ENCODE data around the gene CNTROB.

Gene CNTROB

GRCh38 chr17:7930841-7931631, 970 bp upstream of the CNTROB start:
- TF ChIP-seq TAF1 (IDR thresholded peaks at IDR 0.05; ENCODE audit: borderline replicate concordance, low read depth, low read length): no peak
- TF ChIP-seq POLR2A (IDR thresholded peaks at IDR 0.05; ENCODE audit: low read depth, low read length): no peak
- no peak for TF ChIP-seq POLR2AphosphoS5 (IDR thresholded peaks at IDR 0.05; ENCODE audit: low read depth, low read length)
- FAIRE-seq (peak; percentile 27), DNase-seq (ENCODE audit: insufficient read length) (no peak)

- DNase-seq (ENCODE audit: insufficient read length): no peak
- no peak for FAIRE-seq
- TF ChIP-seq POLR2A (IDR thresholded peaks at IDR 0.05; ENCODE audit: low read depth, low read length) (no peak), TAF1 (IDR thresholded peaks at IDR 0.05; ENCODE audit: borderline replicate concordance, low read depth, low read length) (no peak), POLR2AphosphoS5 (IDR thresholded peaks at IDR 0.05; ENCODE audit: low read depth, low read length) (no peak)
Observed at GRCh38 chr17:7932483-7932891, 481 bp downstream of the CNTROB start.

GRCh38 chr17:7932949-7933348, 943 bp downstream of the CNTROB start:
- FAIRE-seq (peak; percentile 71), DNase-seq (ENCODE audit: insufficient read length) (peak; percentile 52)
- TF ChIP-seq TAF1 (IDR thresholded peaks at IDR 0.05; ENCODE audit: borderline replicate concordance, low read depth, low read length) (no peak), POLR2A (IDR thresholded peaks at IDR 0.05; ENCODE audit: low read depth, low read length) (no peak), POLR2AphosphoS5 (IDR thresholded peaks at IDR 0.05; ENCODE audit: low read depth, low read length) (no peak)

GRCh38 chr17:7935859-7936258, 3.9 kb downstream of the CNTROB start:
- FAIRE-seq: no peak
- TF ChIP-seq POLR2A (IDR thresholded peaks at IDR 0.05; ENCODE audit: low read depth, low read length) (no peak), TAF1 (IDR thresholded peaks at IDR 0.05; ENCODE audit: borderline replicate concordance, low read depth, low read length) (no peak), POLR2AphosphoS5 (IDR thresholded peaks at IDR 0.05; ENCODE audit: low read depth, low read length) (no peak)
- no peak for DNase-seq (ENCODE audit: insufficient read length)

- FAIRE-seq (no peak), DNase-seq (ENCODE audit: insufficient read length) (no peak)
- TF ChIP-seq POLR2A (IDR thresholded peaks at IDR 0.05; ENCODE audit: low read depth, low read length) (no peak), TAF1 (IDR thresholded peaks at IDR 0.05; ENCODE audit: borderline replicate concordance, low read depth, low read length) (no peak), POLR2AphosphoS5 (IDR thresholded peaks at IDR 0.05; ENCODE audit: low read depth, low read length) (no peak)
Observed at GRCh38 chr17:7940034-7940433, 8.0 kb downstream of the CNTROB start.

GRCh38 chr17:7940743-7941142, 8.7 kb downstream of the CNTROB start:
- FAIRE-seq: no peak
- TF ChIP-seq POLR2AphosphoS5 (IDR thresholded peaks at IDR 0.05; ENCODE audit: low read depth, low read length): no peak
- no peak for TF ChIP-seq POLR2A (IDR thresholded peaks at IDR 0.05; ENCODE audit: low read depth, low read length)
- no peak for TF ChIP-seq TAF1 (IDR thresholded peaks at IDR 0.05; ENCODE audit: borderline replicate concordance, low read depth, low read length)
- DNase-seq (ENCODE audit: insufficient read length): no peak

GRCh38 chr17:7943291-7943690, 11.3 kb downstream of the CNTROB start:
- TF ChIP-seq POLR2AphosphoS5 (IDR thresholded peaks at IDR 0.05; ENCODE audit: low read depth, low read length) (no peak), TAF1 (IDR thresholded peaks at IDR 0.05; ENCODE audit: borderline replicate concordance, low read depth, low read length) (no peak), POLR2A (IDR thresholded peaks at IDR 0.05; ENCODE audit: low read depth, low read length) (no peak)
- FAIRE-seq: no peak
- no peak for DNase-seq (ENCODE audit: insufficient read length)

- TF ChIP-seq POLR2AphosphoS5 (IDR thresholded peaks at IDR 0.05; ENCODE audit: low read depth, low read length) (no peak), TAF1 (IDR thresholded peaks at IDR 0.05; ENCODE audit: borderline replicate concordance, low read depth, low read length) (no peak), POLR2A (IDR thresholded peaks at IDR 0.05; ENCODE audit: low read depth, low read length) (no peak)
- no peak for DNase-seq (ENCODE audit: insufficient read length)
- no peak for FAIRE-seq
Observed at GRCh38 chr17:7944326-7944725, 12.3 kb downstream of the CNTROB start.

GRCh38 chr17:7945651-7946050, 13.6 kb downstream of the CNTROB start:
- no peak for TF ChIP-seq POLR2AphosphoS5 (IDR thresholded peaks at IDR 0.05; ENCODE audit: low read depth, low read length)
- TF ChIP-seq TAF1 (IDR thresholded peaks at IDR 0.05; ENCODE audit: borderline replicate concordance, low read depth, low read length): no peak
- TF ChIP-seq POLR2A (IDR thresholded peaks at IDR 0.05; ENCODE audit: low read depth, low read length): no peak

GRCh38 chr17:7946441-7946840, 14.4 kb downstream of the CNTROB start:
- no peak for DNase-seq (ENCODE audit: insufficient read length)
- no peak for FAIRE-seq
- no peak for TF ChIP-seq POLR2AphosphoS5 (IDR thresholded peaks at IDR 0.05; ENCODE audit: low read depth, low read length)
- TF ChIP-seq TAF1 (IDR thresholded peaks at IDR 0.05; ENCODE audit: borderline replicate concordance, low read depth, low read length): no peak
- no peak for TF ChIP-seq POLR2A (IDR thresholded peaks at IDR 0.05; ENCODE audit: low read depth, low read length)

More at GRCh38 chr17:7945651-7946050, 13.6 kb downstream of the CNTROB start:
- FAIRE-seq: no peak
- no peak for DNase-seq (ENCODE audit: insufficient read length)

- no peak for DNase-seq (ENCODE audit: insufficient read length)
- TF ChIP-seq TAF1 (IDR thresholded peaks at IDR 0.05; ENCODE audit: borderline replicate concordance, low read depth, low read length) (no peak), POLR2AphosphoS5 (IDR thresholded peaks at IDR 0.05; ENCODE audit: low read depth, low read length) (no peak), POLR2A (IDR thresholded peaks at IDR 0.05; ENCODE audit: low read depth, low read length) (no peak)
- no peak for FAIRE-seq
Observed at GRCh38 chr17:7947651-7948050, 15.6 kb downstream of the CNTROB start.

- no peak for FAIRE-seq
- TF ChIP-seq POLR2AphosphoS5 (IDR thresholded peaks at IDR 0.05; ENCODE audit: low read depth, low read length) (no peak), TAF1 (IDR thresholded peaks at IDR 0.05; ENCODE audit: borderline replicate concordance, low read depth, low read length) (no peak), POLR2A (IDR thresholded peaks at IDR 0.05; ENCODE audit: low read depth, low read length) (no peak)
Observed at GRCh38 chr17:7950578-7950977, 18.6 kb downstream of the CNTROB start.

More at GRCh38 chr17:7950578-7950977, 18.6 kb downstream of the CNTROB start:
- DNase-seq (ENCODE audit: insufficient read length): no peak

All from GM12892 (cell line).